Activated CD4-positive, alpha-beta T cell treated with anti-CD3 and anti-CD28 coated beads for 1 hour (primary cell): ENCODE data around the gene ZNF777.

Source experiments
- DNase-seq: peaks from one replicate; pipeline ENCODE4 v3.0.0-alpha.2; 2020

ZNF777 gene

DNA sequence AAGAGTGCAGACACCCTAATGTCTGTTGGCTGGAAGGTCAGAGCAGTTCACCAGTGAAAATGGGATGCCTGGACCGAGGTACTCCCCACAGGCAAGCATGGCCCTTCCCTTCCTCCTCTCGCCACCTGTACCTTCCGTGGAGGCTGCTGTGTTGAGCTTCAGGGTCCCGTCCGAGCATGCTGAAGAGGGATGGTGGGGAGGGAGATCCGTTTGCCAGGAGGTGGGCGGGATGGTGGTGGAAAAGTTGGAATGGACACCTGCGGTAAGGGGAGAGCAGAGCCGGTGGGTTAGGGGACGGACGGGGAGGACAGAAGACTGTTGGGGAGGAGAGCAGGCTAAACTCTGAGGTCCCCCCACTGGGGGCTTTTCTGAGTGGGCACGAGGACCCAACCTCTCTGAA lies 15.9 kb upstream of the ZNF777 start:
- no peak for DNase-seq

DNA sequence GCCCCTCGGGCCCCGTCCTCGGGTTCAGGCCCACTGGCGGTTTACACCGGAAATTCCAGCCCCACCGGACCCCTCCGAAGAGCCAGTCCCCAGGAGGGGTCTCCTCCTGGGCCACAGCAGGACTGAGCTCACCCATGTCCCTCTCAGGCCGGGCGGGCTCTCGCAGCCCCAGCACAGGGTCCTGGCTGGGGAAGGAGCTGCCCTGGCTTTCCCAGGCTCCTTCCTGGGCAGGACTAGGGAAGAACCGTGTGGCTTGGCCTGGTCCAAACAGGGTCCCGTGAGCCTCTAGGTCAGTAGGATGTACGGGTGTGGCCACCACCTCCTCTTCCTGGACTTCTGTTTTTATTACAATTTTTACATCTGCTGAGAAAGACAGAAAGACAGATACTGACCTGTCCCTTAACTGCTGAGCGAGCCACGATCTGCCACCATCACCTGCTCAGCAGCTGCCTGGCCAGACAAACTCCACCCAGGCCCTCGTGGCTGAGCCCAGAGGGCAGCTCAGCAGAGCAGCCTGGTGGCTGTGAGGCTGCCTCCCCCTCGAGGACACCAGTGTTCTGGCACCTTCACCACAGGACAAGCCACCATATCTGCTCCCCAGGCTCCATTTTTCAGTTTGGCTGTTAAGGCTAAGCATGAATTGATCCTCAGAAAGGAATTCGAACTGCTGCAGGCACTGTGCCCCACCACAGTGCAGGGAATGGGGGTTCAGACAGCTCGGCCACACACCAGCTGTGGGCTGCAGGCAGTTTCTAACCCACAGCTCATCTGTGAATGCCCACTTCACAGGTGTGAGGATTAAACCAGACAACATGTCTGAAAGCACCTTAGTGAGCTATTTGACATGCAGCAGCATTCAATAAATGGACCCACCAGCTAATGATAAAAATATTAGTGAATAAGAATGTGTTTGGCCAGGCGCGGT lies 14.5 kb upstream of the ZNF777 start:
- no peak for DNase-seq

DNA sequence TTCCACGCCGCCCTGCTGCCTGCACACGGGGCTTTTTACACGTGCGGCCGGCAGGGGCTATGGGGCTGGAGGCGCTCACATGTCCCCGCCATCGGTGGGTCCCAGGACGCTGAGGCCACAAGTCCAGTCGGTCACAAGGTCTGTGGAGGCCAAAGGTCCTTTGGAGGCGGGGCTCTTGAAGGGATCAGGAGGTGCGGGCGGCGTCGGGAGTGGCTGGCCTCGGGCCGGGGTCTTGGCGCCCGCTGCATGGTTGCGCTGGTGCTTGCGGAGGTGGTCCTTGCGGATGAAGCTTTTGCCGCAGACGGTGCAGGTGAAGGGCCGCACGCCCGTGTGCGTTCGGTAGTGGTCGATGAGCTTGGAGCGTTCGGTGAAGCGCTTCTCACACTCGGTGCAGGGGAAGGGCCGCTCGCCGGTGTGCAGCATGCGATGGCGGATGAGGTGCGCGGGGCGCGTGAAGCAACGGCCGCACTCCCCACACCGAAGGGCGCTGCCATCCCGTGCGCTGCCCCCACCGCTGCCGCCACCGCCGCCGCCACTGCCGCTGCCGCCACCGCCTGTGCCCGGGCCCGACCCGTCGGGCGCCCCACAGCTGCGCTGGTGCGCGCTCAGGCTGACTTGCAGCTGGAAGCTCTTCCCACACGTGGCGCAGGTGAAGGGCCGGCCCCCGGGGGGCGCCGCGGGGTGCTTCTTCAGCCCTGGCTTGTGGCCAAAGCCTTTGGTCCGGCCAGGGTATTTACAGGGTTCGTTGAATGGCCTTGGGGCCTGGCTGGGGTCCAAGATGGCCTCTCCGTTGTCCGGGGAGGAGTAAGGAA lies 13.7 kb upstream of the ZNF777 start:
- no peak for DNase-seq

- no peak for DNase-seq
Observed at GRCh38 chr7:149473251-149473650, 12.4 kb upstream of the ZNF777 start.

GRCh38 chr7:149471289-149471953 lies 10.6 kb upstream of the ZNF777 start:
- no peak for DNase-seq

- no peak for DNase-seq
Observed at GRCh38 chr7:149469806-149470205, 8.9 kb upstream of the ZNF777 start.

- DNase-seq, result no peak
Observed at GRCh38 chr7:149468208-149468607, 7.3 kb upstream of the ZNF777 start.

DNA sequence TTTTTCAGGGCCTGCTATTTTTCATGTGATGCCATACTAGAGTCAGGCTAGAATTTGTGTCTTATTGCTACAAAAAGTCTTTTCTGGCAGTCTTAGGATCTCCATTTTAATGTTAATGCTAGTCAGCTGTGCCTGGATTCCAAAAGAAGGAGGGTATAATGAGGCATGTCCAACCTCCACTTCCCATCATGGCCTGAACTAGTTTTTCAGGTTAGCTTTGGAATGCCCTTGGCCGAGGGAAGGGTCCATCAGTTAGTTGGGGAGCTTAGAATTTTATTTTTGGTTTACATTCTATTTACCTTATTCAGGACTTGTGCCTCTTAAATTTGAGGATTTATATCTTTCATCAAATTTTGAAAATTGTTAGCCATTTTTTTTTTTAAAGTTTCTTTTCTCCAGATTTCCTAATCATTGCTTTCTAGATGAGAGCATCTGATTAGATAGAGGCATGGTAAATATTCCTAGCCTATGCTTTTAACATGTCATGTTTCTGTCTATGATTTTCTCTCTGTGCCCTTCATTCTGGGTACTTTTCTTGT lies 6.5 kb upstream of the ZNF777 start:
- DNase-seq, result no peak

DNA sequence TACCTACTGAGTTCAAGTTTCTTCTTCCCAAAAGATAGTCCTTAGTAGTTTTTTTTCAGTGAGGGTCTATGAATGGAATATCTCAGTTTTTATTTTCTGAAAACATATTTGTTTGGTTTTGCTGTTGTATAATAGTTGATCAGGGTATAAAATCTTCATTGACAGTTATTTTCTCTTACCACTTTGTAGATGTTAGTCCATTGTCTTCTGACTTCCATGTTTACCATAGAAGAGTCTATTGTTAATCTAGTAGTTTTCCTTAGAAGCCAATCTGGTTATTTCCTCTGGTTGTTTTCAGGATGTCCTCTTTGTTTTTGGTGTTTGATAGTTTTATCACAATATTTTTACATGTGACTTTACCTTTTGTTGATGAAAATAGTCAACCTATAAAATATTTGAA lies 5.5 kb upstream of the ZNF777 start:
- DNase-seq, result no peak

DNA sequence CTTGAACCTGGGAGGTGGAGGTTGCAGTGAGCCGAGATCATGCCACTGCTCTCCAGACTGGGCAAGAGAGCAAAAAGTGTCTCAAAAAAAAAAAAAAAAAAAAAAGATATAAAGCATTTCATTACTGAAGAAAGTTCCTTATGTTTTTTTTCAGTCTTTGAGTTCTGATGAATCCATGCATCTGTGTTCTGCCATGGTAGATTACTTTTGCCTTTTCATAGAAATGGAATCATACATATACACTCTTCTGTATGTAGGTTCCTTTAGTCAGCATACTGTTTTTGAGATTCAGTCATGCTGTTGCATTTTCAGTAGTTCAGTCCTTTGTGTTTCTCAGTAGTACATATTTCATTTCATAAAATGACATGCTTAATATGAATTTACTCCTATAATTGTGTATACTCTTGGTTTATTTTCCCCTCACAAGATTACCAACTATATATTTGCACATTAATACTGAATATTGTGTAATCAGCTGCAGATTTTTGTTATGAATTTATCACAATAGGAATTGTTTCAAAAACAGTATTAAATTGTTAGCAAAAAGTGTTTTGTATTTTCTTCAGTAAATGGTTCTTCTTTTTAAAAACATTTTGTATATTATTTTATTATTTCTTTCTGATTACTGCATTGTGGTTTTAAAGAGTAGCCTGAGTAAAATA lies 2.8 kb upstream of the ZNF777 start:
- no peak for DNase-seq

DNA sequence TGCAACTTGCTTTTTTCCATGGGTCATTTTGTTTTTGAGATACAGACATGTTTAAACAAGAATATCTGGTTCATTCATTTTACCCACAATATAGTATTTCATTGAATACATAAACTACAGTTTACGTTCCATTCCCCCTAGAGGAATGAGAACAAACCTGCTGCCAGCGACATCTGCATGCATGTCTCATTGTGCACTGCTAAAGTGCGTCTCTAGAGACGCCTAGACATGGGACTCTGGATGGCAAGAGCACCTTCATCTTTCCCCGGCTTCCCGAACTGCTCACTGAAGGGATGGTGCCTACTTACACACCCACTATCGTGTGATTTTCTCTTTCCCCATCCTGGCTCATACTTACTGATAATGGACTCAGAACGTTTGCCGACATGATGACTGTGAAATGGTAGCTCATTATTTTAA lies 1.2 kb upstream of the ZNF777 start:
- DNase-seq, result no peak

GRCh38 chr7:149459540-149460452 lies 1.1 kb downstream of the ZNF777 start:
- DNase-seq, result no peak

GRCh38 chr7:149459201-149459539 lies 1.7 kb downstream of the ZNF777 start:
- no peak for DNase-seq

DNA sequence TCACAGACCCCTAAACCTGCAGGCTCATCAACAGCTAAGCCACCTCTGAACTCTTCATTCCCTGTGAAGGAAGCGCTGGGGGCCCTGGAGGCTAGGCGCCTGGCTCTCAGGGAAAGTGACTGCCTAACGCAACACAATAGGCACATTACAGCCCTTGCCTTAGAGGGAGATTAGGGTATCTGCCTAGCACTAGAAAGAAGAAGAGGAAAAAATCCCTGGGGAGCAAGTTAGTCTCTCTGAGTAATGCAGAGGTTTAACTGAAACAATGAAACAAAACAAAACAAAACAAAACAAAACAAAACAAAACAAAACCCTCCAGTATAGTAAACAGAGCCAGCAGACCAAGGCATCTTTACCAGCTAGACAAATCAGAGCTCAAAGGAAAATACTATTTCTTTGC lies 2.6 kb downstream of the ZNF777 start:
- DNase-seq, result no peak

DNA sequence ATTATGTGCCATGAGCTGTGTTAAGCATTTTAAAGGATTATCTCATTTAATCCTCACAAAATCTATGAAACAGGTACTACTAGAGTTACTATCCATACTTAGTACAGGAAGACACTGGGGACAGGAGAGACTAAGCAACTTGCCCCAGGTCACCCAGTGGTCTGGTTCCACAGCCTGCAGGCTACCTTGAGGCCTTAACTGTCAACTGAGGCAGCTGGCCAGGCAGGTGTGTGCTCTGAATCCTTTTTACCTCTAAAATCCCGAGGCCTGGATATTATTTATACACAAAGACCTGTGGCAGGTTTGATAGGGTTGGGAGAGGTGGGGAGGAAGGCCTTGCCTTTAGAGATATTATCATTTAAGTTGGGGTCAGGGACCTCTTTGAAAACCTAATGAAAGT lies 3.1 kb downstream of the ZNF777 start:
- no peak for DNase-seq

DNA sequence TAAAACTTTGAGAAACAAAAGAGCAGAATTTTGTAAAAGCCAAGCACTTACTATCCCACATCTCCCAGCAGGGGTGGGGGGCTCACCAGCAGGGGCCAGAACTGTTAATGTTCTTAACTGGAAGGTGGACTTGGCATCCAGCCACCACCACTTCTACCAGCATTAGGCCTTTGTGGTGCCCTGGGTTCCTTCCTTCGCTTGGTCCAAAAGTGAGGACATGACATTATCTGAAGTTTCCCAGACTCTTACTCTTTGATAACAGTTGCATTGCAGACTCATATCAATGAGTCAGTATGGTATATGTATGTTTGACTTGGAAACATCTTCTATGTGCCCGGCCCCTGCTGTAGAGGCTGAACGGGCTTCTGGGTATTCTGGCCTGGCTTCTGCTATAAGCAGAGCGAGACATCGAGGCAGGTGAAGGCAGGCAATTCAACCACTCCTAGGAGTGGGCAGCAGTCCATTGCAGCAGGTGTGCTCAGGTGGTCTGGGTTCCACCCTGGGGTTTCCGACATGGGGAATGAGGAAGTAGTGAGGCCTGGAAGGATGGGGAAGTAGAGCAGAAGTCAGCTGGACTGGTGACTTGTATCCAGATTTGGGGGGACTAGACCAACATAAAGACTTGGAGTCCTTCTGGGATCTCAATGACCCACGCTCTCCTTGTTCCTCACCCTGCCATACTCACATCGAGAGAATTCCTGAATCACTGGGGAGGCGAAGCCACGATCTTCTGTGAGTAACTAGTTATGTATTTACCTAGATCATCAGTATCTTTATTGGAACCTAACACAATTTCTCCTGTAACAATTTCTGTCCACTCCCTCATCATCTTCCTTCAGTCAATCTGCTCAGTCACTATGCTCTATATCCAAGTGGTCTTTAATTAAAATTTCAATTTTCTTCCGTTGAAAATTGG lies 4.1 kb downstream of the ZNF777 start:
- DNase-seq, result no peak

GRCh38 chr7:149455175-149455950 lies 5.5 kb downstream of the ZNF777 start:
- no peak for DNase-seq

GRCh38 chr7:149454750-149455149 lies 6.1 kb downstream of the ZNF777 start:
- DNase-seq, result no peak

DNA sequence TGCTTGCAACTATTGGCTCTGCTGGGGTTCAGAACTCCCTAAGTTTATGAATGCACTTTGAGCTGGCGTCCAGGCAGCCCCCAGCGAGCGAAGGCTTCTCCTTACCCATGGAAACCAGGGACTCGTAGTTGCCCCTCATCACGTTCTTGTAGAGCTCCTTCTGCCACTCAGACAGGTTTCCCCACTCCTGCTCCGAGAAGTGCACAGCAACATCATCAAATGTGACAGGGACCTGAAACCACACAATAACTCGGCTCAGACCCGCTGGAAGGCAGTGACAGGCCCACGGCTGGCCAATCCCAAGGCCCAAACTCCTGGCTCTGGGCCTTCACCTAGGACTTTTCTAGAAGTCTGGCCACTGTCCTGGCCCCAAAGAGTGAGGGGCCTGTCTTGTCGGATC lies 6.9 kb downstream of the ZNF777 start:
- DNase-seq, result no peak

DNA sequence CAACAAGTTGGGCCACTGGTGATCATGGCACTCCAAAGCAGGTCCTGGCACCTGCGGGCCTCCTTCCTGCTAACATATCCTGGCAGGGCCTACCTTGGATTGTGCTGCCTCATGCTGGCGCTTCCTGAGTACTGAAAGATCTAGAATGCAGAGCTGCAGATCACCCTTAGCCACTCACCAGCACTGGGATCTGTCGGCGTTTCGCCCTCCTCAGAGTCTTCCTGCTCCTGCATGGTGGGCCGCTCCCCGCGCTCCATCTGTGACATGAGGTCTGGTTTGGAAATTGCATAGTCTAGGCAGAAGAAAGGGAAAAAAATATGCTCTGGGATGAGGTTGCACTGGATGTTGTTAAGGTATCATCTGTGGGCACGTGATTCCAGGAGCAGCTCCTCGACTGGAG lies 10.0 kb downstream of the ZNF777 start:
- no peak for DNase-seq
